Smooth muscle cell (in vitro differentiated cells): ENCODE data around the gene C2. TPM values are rescaled to one million over a fixed set of nuclear protein-coding genes. Genes with fewer than 3 reads are reported as not detected.

ENCODE experiments used
- DNase-seq: peaks from one replicate; lab custom pipeline; 2025; ENCODE audit not compliant: unreplicated experiment; lab: John Stamatoyannopoulos, UW
- H2AFZ ChIP-seq: fragments of 200-600 bp; sonication (generic); 2 replicates; pipeline ENCODE4 v1.6.0; 2016; ENCODE audit warnings: antibody characterized with exemption, low read depth, mild to moderate bottlenecking
- H3F3A ChIP-seq: fragments of 200-600 bp; sonication (generic); 2 replicates; pipeline ENCODE4 v1.6.0; 2017; ENCODE audit warnings: antibody characterized with exemption, low read depth
- H3K27ac ChIP-seq: fragments of 200-600 bp; sonication (generic); 2 replicates; pipeline ENCODE4 v1.5.1; 2016; ENCODE audit warnings: low read depth, mild to moderate bottlenecking
- H3K27me3 ChIP-seq: fragments of 200-600 bp; sonication (generic); 2 replicates; pipeline ENCODE4 v1.6.1; 2016; ENCODE audit warnings: low read depth, mild to moderate bottlenecking
- H3K36me3 ChIP-seq: fragments of 200-600 bp; sonication (generic); 2 replicates; pipeline ENCODE4 v1.5.1; 2016; ENCODE audit warnings: low read depth
- H3K4me1 ChIP-seq: fragments of 200-600 bp; sonication (generic); 2 replicates; pipeline ENCODE4 v1.5.1; 2016; ENCODE audit warnings: low read depth
- H3K4me2 ChIP-seq: fragments of 200-600 bp; sonication (generic); 2 replicates; pipeline ENCODE4 v1.6.0; 2016; ENCODE audit warnings: mild to moderate bottlenecking
- H3K4me3 ChIP-seq: fragments of 200-600 bp; sonication (generic); 2 replicates; pipeline ENCODE4 v1.5.1; 2016; ENCODE audit warnings: mild to moderate bottlenecking
- H3K79me2 ChIP-seq: fragments of 200-600 bp; sonication (generic); 2 replicates; pipeline ENCODE4 v1.6.0; 2016; ENCODE audit warnings: low read depth, mild to moderate bottlenecking
- H3K9ac ChIP-seq: fragments of 200-600 bp; sonication (generic); 2 replicates; pipeline ENCODE4 v1.6.0; 2016; ENCODE audit warnings: low read depth
- H3K9me3 ChIP-seq: fragments of 200-600 bp; sonication (generic); replicated peaks from 2 replicates; pipeline ENCODE4 v1.5.1; 2016; ENCODE audit warnings: low read depth
- H4K20me1 ChIP-seq: fragments of 200-600 bp; sonication (generic); 2 replicates; pipeline ENCODE4 v1.6.0; 2016; ENCODE audit warnings: low read depth
- WGBS: methylation state at CpG from one replicate; pipeline ENCODE4 v1.1.7; 2016; ENCODE audit warnings: low lambda C conversion rate; 5-methylcytosine and 5-hydroxymethylcytosine counted together
- polyA plus RNA-seq: library from polyadenylated mRNA; unstranded; fragments of >200 nt; fragmentation: Nextera tagmentation; extraction: Ambion mirVana; gene quantifications from 2 replicates; pipeline ENCODE4 v1.2.1, GENCODE V29; 2016
- total RNA-seq: library from RNA; depleted of rRNA; stranded (reverse); fragments of >200 nt; gene quantifications from 2 replicates; pipeline ENCODE4 v1.2.3, GENCODE V29; 2014
- TF ChIP-seq, protein P1 (sequence below): fragments of 200-600 bp; sonication (generic); IDR thresholded peaks from 2 replicates; pipeline ENCODE4 v1.5.1; 2017; ENCODE audit warnings: borderline replicate concordance, mild to moderate bottlenecking, antibody characterized with exemption; ENCODE audit not compliant: insufficient read depth, poor library complexity, severe bottlenecking

C2 gene
- total and polyA plus RNA-seq, 2 experiments from 2014 or later, result 0.37 TPM; not detected in 1

DNA sequence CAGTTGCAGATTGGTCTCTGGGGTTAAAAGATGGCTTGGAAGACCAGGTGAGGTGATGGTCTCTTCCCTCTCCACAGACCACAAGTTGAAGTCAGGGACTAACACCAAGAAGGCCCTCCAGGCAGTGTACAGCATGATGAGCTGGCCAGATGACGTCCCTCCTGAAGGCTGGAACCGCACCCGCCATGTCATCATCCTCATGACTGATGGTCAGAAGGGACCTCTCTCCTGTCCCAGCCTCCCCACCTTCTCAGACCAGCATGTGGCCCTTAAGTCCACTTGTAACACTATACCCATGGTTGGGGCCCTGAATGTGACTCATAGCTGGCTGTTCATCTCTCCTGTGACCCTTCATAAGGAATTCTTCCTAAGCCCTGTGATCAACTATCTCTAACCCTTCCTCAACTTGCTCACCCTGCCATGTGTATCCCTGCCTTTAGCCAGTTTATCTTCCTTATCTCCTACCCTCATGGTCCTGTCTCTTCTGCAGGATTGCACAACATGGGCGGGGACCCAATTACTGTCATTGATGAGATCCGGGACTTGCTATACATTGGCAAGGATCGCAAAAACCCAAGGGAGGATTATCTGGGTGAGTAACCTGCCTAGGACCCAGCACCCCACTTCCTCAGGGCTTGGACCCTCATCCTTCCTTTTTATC, 21.4 kb downstream of the C2 start:
- Histone ChIP-seq H3K27ac (no peak overlapping the region), H3K4me3 (no peak overlapping the region), H3K79me2 (no peaks in the 10 kb centered on the region), H3K9ac (no peak overlapping the region), H3K4me2 (no peak overlapping the region), H3F3A (peaks cover 6% of the 10 kb centered on the region), H2AFZ (no peak overlapping the region), H3K4me1 (no peaks in the 10 kb centered on the region), H3K9me3 (no peaks in the 10 kb centered on the region), H4K20me1 (no peaks in the 10 kb centered on the region), H3K36me3 (no peaks in the 10 kb centered on the region), H3K27me3 (peaks cover 12% of the 10 kb centered on the region)
- TF ChIP-seq, protein P1, sequence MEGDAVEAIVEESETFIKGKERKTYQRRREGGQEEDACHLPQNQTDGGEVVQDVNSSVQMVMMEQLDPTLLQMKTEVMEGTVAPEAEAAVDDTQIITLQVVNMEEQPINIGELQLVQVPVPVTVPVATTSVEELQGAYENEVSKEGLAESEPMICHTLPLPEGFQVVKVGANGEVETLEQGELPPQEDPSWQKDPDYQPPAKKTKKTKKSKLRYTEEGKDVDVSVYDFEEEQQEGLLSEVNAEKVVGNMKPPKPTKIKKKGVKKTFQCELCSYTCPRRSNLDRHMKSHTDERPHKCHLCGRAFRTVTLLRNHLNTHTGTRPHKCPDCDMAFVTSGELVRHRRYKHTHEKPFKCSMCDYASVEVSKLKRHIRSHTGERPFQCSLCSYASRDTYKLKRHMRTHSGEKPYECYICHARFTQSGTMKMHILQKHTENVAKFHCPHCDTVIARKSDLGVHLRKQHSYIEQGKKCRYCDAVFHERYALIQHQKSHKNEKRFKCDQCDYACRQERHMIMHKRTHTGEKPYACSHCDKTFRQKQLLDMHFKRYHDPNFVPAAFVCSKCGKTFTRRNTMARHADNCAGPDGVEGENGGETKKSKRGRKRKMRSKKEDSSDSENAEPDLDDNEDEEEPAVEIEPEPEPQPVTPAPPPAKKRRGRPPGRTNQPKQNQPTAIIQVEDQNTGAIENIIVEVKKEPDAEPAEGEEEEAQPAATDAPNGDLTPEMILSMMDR, result no peak
- no peak for DNase-seq
- WGBS, result 95% methylated on average over 6 of the region's 6 CpGs

DNA sequence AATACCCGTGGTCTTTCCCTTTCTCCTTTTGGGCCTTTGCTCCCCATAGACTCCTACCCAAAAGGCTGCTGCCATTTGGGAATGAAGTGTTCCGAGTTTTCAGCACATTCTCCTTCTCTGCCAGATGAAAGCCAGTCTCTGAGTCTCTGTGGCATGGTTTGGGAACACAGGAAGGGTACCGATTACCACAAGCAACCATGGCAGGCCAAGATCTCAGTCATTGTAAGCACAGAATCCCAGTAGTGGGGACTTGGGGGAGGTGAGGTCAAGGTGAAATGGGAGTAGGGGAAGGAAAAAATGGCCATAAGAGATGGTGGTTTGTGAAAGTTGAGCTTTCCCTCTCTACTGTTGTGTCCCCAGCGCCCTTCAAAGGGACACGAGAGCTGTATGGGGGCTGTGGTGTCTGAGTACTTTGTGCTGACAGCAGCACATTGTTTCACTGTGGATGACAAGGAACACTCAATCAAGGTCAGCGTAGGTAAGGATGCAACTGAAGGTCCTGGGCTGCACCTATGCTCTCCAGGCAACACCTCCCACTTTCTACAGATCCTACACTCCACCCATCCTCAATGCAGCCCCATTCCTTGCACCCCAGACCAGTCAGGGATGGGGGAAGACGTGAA, 22.5 kb downstream of the C2 start:
- Histone ChIP-seq H3K9ac (no peak overlapping the region), H3K4me1 (no peaks in the 10 kb centered on the region), H3K27me3 (peaks cover 3% of the 10 kb centered on the region), H3K27ac (no peak overlapping the region), H3K4me3 (no peak overlapping the region), H3K9me3 (no peaks in the 10 kb centered on the region), H3K79me2 (no peaks in the 10 kb centered on the region), H2AFZ (no peak overlapping the region), H3F3A (peaks cover 6% of the 10 kb centered on the region), H4K20me1 (no peaks in the 10 kb centered on the region), H3K4me2 (no peak overlapping the region), H3K36me3 (peaks cover 4% of the 10 kb centered on the region)
- WGBS, result 91% methylated on average over 7 of the region's 7 CpGs
- TF ChIP-seq, protein P1, result no peak
- no peak for DNase-seq

GRCh38 chr6:31952140-31952805, 24.8 kb downstream of the C2 start:
- Histone ChIP-seq H3K4me1 (no peaks in the 10 kb centered on the region), H3K79me2 (peaks cover 3% of the 10 kb centered on the region), H3K4me3 (no peak overlapping the region), H3K36me3 (peaks cover 4% of the 10 kb centered on the region), H3K4me2 (no peak overlapping the region), H3F3A (peaks cover 6% of the 10 kb centered on the region), H2AFZ (no peak overlapping the region), H4K20me1 (no peaks in the 10 kb centered on the region), H3K27me3 (no peaks in the 10 kb centered on the region), H3K9me3 (no peaks in the 10 kb centered on the region), H3K27ac (no peak overlapping the region), H3K9ac (no peak overlapping the region)
- TF ChIP-seq, protein P1, result peak; percentile 73
- WGBS, result 71% methylated on average over 5 of the region's 5 CpGs
- DNase-seq, result no peak
